GM12874 (cell line): ENCODE measurements around the gene EIF5A.

Source experiments
- TF ChIP-seq, protein P1 (sequence below): IDR thresholded peaks from 2 replicates; pipeline ENCODE4 v1.5.1; 2011; ENCODE audit warnings: low read depth, mild to moderate bottlenecking, control low read depth, low read length, moderate library complexity; ENCODE audit not compliant: insufficient read depth

EIF5A gene

DNA sequence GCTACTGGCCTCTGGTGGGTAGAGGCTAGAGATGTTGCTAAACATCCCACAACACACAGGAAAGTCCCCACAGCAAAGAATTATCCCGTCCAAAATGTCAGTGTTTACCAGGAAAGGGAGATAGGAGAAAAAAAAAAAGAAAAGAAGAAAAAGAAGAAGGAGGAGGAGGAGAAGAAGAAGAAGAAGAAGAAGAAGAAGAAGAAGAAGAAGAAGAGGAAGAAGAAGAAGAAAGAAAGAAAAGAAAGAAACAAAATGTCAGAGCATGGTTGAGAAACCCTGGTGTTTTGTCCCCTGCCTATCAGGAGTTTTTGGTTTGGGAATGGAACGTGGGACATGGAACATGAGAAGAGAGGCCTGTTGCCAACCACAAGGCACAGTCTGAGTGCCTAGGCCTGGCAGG is 50.0 kb downstream of the EIF5A start:
- TF ChIP-seq, protein P1, sequence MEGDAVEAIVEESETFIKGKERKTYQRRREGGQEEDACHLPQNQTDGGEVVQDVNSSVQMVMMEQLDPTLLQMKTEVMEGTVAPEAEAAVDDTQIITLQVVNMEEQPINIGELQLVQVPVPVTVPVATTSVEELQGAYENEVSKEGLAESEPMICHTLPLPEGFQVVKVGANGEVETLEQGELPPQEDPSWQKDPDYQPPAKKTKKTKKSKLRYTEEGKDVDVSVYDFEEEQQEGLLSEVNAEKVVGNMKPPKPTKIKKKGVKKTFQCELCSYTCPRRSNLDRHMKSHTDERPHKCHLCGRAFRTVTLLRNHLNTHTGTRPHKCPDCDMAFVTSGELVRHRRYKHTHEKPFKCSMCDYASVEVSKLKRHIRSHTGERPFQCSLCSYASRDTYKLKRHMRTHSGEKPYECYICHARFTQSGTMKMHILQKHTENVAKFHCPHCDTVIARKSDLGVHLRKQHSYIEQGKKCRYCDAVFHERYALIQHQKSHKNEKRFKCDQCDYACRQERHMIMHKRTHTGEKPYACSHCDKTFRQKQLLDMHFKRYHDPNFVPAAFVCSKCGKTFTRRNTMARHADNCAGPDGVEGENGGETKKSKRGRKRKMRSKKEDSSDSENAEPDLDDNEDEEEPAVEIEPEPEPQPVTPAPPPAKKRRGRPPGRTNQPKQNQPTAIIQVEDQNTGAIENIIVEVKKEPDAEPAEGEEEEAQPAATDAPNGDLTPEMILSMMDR: no peak

DNA sequence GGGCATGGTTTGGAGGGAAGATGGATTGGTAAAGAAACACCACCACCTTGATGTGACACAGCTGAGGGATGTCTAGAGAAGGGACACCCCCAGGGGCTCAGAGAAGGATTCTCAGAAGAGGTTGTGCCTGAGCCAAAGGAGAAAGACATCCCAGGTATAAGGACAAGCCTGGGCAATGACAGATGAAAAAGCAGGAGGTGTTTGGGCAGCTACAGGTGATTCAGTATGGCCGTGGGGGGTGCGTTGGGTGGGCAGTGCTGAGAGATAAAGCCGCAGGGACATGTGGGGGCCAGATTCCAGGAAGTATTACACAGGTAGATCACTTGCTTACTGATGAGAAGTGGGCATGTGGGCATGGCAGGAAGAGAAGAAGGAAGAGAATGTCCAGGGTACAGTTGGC is 54.5 kb downstream of the EIF5A start:
- TF ChIP-seq, protein P1: no peak
